HG02610 (cell line): Measurements from ENCODE around the gene TMOD2.

Experiments used
- ATAC-seq: cut with Tn5 transposase; IDR thresholded peaks from one replicate; pipeline ENCODE4 v1.9.1; 2021; ENCODE audit warnings: mild to moderate bottlenecking, moderate library complexity; ENCODE audit not compliant: unreplicated experiment

Gene TMOD2

GRCh38 chr15:51848811-51849210 lies 97.4 kb downstream of the TMOD2 start:
- no peak for ATAC-seq

DNA sequence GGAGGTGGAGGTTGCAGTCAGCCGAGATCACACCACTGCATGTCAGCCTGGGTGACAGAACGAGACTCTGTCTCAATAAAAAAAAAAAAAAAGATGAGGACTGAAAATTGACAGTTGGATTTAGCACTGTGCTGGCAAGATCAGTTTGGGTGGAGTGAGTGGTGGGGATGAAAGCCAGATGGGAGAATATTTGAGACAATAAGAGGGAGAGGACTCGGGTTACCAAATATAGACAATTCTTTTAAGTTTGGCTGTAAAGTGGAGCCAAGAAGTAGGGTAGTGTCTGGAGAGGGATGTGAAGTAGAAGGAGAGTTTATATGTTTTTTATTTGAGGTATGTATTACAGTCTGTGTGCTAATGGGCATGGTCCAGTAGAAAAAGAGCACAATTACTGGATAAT lies 98.5 kb downstream of the TMOD2 start:
- ATAC-seq: no peak

DNA sequence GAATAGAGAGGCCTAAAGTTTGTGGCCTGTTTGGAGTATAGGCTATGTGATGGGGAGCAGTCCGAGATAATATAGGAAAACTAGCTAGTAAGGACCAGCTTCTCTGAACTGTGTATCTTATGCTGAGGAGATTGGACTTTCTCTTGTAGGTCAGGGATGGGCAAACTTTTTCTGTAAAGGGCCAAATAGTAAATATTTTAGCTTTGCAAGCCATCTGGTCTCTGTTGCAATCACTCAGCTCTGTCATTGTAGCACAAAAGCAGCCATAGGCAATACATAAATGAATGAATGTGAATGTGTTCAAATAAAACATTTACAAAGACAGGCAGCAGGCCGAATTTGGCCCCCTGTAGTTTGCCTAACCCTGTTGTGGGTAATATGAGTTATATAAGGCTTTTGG lies 102.6 kb downstream of the TMOD2 start:
- ATAC-seq: no peak

DNA sequence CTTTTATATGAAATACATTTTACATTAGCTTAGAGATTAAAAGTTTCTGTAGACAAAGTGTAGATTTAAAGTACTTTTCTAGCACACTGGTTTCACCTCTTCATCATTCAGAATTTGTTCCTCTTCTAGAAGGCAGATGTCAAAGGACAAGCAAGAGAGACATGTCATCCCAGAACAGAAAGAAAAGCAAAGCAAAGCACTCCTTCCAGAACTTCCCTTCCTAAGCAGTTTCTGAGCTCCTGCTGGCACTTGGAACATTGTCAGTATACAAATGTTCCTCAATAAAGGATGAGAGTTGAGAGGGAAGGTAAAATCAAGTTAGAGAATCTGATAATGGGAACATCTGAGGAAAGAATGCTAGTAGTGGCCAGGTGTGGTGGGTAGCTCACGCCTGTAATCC lies 104.2 kb downstream of the TMOD2 start:
- ATAC-seq: no peak

DNA sequence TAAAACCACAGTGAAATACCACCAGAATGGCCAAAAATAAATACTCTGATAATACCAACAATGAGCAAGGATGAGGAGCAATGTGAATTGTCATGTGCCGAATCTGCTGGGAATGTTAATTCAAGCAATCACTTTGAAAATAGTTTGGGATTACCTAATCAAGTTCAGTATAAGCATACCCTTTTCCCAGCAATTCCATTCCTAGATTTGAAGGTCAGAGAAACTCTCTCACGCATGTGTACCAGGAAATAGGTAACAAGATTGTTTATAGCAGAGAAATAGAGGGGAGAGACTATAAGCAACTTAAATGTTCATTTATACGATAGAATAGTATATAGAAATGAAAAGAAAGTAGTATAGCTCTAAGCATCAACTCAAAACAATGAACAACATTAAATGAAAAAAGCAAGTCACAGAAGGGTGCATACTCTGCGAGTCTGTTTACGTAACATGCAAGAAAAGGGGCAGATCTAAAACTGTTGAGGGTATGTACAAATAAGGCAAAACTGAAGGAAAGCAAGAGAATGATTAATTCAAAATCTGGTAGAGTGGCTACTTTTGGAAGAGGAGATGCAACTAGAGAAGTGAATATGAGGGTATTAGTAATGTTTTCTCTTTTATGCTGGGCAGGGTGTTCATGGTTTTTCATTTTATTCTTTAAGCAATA lies 105.5 kb downstream of the TMOD2 start:
- no peak for ATAC-seq

DNA sequence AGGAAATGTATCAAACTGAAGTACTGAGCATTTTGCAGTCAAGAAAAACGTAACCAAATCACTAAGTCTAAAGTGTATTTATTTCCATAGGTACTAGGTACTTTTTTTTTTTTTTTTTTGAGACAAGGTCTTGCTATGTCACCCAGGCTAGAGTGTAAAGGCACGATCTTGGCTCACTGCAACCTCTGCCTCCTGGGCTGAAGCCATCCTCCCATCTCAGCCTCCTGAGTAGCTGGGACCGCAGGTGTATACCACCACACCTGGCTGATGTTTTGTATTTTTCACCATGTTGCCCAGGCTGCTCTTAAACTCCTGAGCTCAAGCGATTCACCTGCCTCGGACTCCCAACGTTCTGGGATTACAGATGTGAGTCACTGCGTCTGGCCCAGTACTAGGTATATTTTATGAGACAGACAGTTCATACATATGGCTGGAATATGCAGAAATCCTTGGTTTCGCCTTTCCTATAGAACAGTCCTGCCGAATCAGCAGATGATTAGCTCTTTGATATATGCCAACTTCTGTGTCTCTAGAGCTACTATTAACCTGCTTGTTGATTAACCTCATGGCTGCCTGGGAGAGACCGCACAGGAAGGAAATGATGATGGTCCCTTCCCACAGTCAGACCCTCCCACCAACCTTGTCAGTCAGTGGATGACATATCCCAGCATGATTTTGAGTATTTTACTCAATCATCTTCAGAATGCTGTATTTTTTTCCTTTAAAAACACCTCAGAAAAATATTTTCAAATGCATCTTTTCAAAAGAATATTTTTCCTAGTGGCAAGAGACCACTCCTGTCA lies 110.4 kb downstream of the TMOD2 start:
- no peak for ATAC-seq

DNA sequence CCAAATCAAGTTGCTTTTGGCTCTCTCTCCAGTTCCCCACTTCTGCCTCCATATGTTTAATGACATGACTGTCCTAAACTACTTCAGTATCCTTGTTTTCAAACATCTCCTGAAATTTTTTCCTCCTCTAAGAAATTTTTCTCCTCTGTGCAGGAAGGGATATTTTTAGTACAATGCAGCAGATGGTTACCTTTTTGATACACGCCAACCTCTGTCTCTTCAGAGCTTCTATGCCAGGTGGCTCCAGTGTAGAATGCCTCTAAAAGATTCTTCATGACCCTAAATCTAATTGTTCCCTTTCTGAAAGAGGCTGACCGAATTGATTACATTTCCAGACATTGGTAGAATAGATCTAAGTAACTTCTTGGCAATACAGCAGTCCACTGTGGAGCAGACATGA lies 111.7 kb downstream of the TMOD2 start:
- no peak for ATAC-seq

DNA sequence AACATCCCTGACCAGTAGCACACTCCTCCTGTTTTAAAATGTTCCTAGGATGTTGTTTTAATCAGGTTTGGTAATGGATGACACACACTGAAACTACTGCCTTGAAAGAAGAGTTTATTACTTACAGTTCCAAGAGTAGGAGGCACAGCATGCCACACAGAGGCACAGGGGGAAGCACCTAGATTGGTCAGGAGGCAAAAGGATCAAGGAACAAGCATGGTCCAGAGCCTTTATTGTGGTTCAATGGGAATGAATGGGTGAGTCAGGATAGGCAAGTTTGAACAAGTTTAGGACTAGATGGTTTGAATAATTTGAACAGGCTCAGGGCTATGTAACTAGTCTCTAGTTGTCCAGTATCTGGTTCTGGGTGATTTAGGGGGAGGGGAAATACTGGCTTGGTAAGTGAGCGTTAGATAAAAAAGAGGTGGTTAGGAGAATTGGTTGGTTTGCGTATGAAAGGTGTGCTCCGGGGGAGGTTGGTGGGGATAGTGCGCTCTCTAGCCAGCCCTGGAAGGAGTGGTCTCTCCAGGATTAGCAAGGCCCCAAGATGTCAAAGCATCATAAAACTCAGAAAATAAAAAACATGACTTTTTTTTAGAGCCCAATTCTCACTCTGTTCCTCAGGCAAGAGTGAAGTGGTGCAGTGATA lies 113.1 kb downstream of the TMOD2 start:
- no peak for ATAC-seq

- no peak for ATAC-seq
Measured at GRCh38 chr15:51865317-51865716, 113.9 kb downstream of the TMOD2 start.
